CD4-positive, alpha-beta T cell (primary cell): ENCODE data around the gene MNS1. TPM values are rescaled to one million over a fixed set of nuclear protein-coding genes. Genes with fewer than 3 reads are reported as not detected.

Experiments used
- ATAC-seq: fragments of 200-7000 bp; cut with Tn5 transposase; one replicate; pipeline ENCODE4 v1.10.0; 2022; ENCODE audit warnings: mild to moderate bottlenecking; ENCODE audit not compliant: poor library complexity
- CTCF ChIA-PET: fragments of 350-600 bp; sonication (Branson Sonifier 250); formaldehyde crosslinking; loops from one replicate; lab custom pipeline; 2021; ENCODE audit warnings: antibody characterized with exemption, inconsistent platforms; lab: Charles Lee
- POLR2A ChIA-PET: fragments of 350-600 bp; sonication (Branson Sonifier 250); formaldehyde crosslinking; loops from one replicate; lab custom pipeline; 2021; ENCODE audit warnings: antibody characterized with exemption, inconsistent platforms; lab: Charles Lee
- DNase-seq, 14 experiments: peaks; one replicate each; pipeline ENCODE4 v3.0.0-alpha.2; 2013 to 2020; ENCODE audit warnings: mixed read lengths in 2 of 14
- H3K27ac ChIP-seq, 2 donors: one replicate each; pipeline versions ENCODE4 v1.5.1 to v1.7.0; 2013; ENCODE audit warnings: low read length in 2 of 2, low read depth in 1 of 2, mild to moderate bottlenecking in 1 of 2
- H3K27me3 ChIP-seq, 2 experiments: 1 replicate in 1 of 2; 2 replicates in 1 of 2; pipeline versions ENCODE4 v1.6.1 to v1.7.0; 2013; ENCODE audit warnings: low read length in 2 of 2, control low read depth in 1 of 2, mild to moderate bottlenecking in 1 of 2, moderate library complexity in 1 of 2; ENCODE audit not compliant: insufficient read depth in 2 of 2, control insufficient read depth in 1 of 2
- H3K36me3 ChIP-seq: one replicate; pipeline ENCODE4 v1.6.1; 2013; ENCODE audit warnings: low read length, control low read depth; ENCODE audit not compliant: insufficient read depth
- H3K4me1 ChIP-seq: one replicate; pipeline ENCODE4 v1.6.1; 2013; ENCODE audit warnings: low read length, control low read depth; ENCODE audit not compliant: insufficient read depth
- H3K4me3 ChIP-seq: one replicate; pipeline ENCODE4 v1.5.1; 2013; ENCODE audit warnings: mild to moderate bottlenecking, low read length, moderate library complexity
- H3K9me3 ChIP-seq, 2 experiments: 1 replicate in 1 of 2; 2 replicates in 1 of 2; pipeline versions ENCODE4 v1.6.1 to v1.7.0; 2013; ENCODE audit warnings: low read length in 2 of 2, mild to moderate bottlenecking in 2 of 2, control low read depth in 1 of 2, moderate library complexity in 1 of 2; ENCODE audit not compliant: control insufficient read depth in 1 of 2, insufficient read depth in 1 of 2
- H3K27ac Mint-ChIP-seq: one replicate; pipeline ENCODE4 v1.8.0; 2020; ENCODE audit warnings: mixed read lengths
- H3K27me3 Mint-ChIP-seq: one replicate; pipeline ENCODE4 v1.8.0; 2021; ENCODE audit warnings: mixed read lengths
- H3K36me3 Mint-ChIP-seq: one replicate; pipeline ENCODE4 v1.8.0; 2021; ENCODE audit warnings: low read depth, mixed read lengths
- H3K4me1 Mint-ChIP-seq: one replicate; pipeline ENCODE4 v1.8.0; 2021; ENCODE audit warnings: low read depth, mixed read lengths
- H3K4me3 Mint-ChIP-seq: one replicate; pipeline ENCODE4 v1.8.0; 2020; ENCODE audit warnings: mild to moderate bottlenecking, mixed read lengths
- H3K9me3 Mint-ChIP-seq: one replicate; pipeline ENCODE4 v1.8.0; 2020; ENCODE audit warnings: mixed read lengths
- CTCF ChIP-seq: fragments of 200-600 bp; IDR thresholded peaks from one replicate; pipeline ENCODE4 v1.8.0; 2022; ENCODE audit warnings: antibody characterized with exemption, mild to moderate bottlenecking
- intact Hi-C, 2 experiments: fragments of 100-400 bp; cut with DNase I in 1 of 2; cut with micrococcal nuclease in 1 of 2; formaldehyde crosslinking; loops; one replicate each; pipeline versions ENCODE4 v1.15.1 to v1.9.0; 2023 to 2025; cut with DNase I, micrococcal nuclease
- total RNA-seq, 174 experiments: library from RNA in 2 of 174; stranded (reverse) in 2 of 174; gene quantifications; one replicate each; pipeline ENCODE4 v1.2.3 and lab custom pipeline; 2021 to 2026

The MNS1 gene
- total RNA-seq, 2 experiments from 2014 or later, result 0.20 TPM; not detected in 1

GRCh38 chr15:56484287-56484686 lies 19.4 kb upstream of the MNS1 start:
- Histone ChIP-seq H3K4me3 (no peak overlapping the region), H3K4me1 (no peaks in the 10 kb centered on the region), H3K27me3 (peaks cover 0 to 5% of the 10 kb centered on the region in 2 experiments), H3K36me3 (no peaks in the 10 kb centered on the region), H3K9me3 (peaks cover 0 to 15% of the 10 kb centered on the region in 2 experiments), H3K27ac (no peak overlapping the region)
- Mint-ChIP-seq H3K4me3 (no peak overlapping the region), H3K36me3 (no peaks in the 10 kb centered on the region), H3K4me1 (no peaks in the 10 kb centered on the region), H3K27ac (no peak overlapping the region), H3K27me3 (peaks cover 2% of the 10 kb centered on the region), H3K9me3 (peaks cover 2% of the 10 kb centered on the region)
- no peak for DNase-seq
- ChIA-PET CTCF (no interaction called here), POLR2A (no interaction called here)
- intact Hi-C loops, result no loop called here
- no peak for ATAC-seq
- TF ChIP-seq CTCF, result no peak

- H3K27me3 Mint-ChIP-seq, result peaks cover 15% of the 10 kb centered on the region
- H3K4me1 Mint-ChIP-seq, result no peaks in the 10 kb centered on the region
- TF ChIP-seq CTCF, result no peak
- peaks cover 0 to 8% of the 10 kb centered on the region in 2 experiments for H3K9me3 ChIP-seq
- DNase-seq, result no peak
- no peaks in the 10 kb centered on the region for H3K27me3 ChIP-seq
- no peak overlapping the region for H3K4me3 Mint-ChIP-seq
- POLR2A ChIA-PET, result no interaction called here
- H3K36me3 ChIP-seq, result no peaks in the 10 kb centered on the region
- H3K9me3 Mint-ChIP-seq, result no peaks in the 10 kb centered on the region
- no peak overlapping the region for H3K4me3 ChIP-seq
- no peaks in the 10 kb centered on the region for H3K4me1 ChIP-seq
- no peak for ATAC-seq
- CTCF ChIA-PET, result no interaction called here
- no peak overlapping the region for H3K27ac Mint-ChIP-seq
- intact Hi-C loops, result no loop called here
- no peak overlapping the region for H3K27ac ChIP-seq
- H3K36me3 Mint-ChIP-seq, result no peaks in the 10 kb centered on the region
Measured at GRCh38 chr15:56475351-56475750, 10.4 kb upstream of the MNS1 start.

GRCh38 chr15:56473017-56473416 lies 8.1 kb upstream of the MNS1 start:
- ATAC-seq (no peak), DNase-seq (no peak)
- Mint-ChIP-seq H3K4me1 (peaks cover 8% of the 10 kb centered on the region), H3K27ac (no peak overlapping the region), H3K36me3 (no peaks in the 10 kb centered on the region), H3K4me3 (no peak overlapping the region), H3K9me3 (no peaks in the 10 kb centered on the region), H3K27me3 (peaks cover 2% of the 10 kb centered on the region)
- no peaks in the 10 kb centered on the region for H3K9me3 ChIP-seq
- H3K4me3 ChIP-seq, result no peak overlapping the region
- H3K4me1 ChIP-seq, result no peaks in the 10 kb centered on the region
- CTCF ChIA-PET, result interaction anchor here (0.6 kb wide), 1 partner anchor 14 kb away, joined by 3 read pairs; no protein-coding TSS in a partner anchor
- POLR2A ChIA-PET, result no interaction called here
- no peak for TF ChIP-seq CTCF
- no peaks in the 10 kb centered on the region for H3K36me3 ChIP-seq
- H3K27me3 ChIP-seq, result no peaks in the 10 kb centered on the region
- intact Hi-C loops, result no loop called here
- no peak overlapping the region for H3K27ac ChIP-seq
